HEK293 (cell line): ENCODE measurements around the gene ZNF367.

Experiments
- GLIS1 ChIP-seq: fragments of 450-650 bp; formaldehyde crosslinking; IDR thresholded peaks from 2 replicates; pipeline ENCODE4 v1.5.1; 2016; ENCODE audit warnings: missing biosample characterization, missing genetic modification characterization
- KLF7 ChIP-seq: fragments of 450-650 bp; formaldehyde crosslinking; IDR thresholded peaks from 2 replicates; pipeline ENCODE4 v1.5.1; 2016; ENCODE audit warnings: missing biosample characterization, missing genetic modification characterization, borderline replicate concordance
- KLF9 ChIP-seq: fragments of 450-650 bp; formaldehyde crosslinking; IDR thresholded peaks from 2 replicates; pipeline ENCODE4 v1.5.1; 2016; ENCODE audit warnings: missing biosample characterization, missing genetic modification characterization, low read depth
- SALL2 ChIP-seq: fragments of 450-650 bp; formaldehyde crosslinking; IDR thresholded peaks from 2 replicates; pipeline ENCODE4 v1.5.0; 2017; ENCODE audit warnings: missing biosample characterization, mild to moderate bottlenecking, missing genetic modification characterization, borderline replicate concordance
- SP7 ChIP-seq: fragments of 450-650 bp; formaldehyde crosslinking; IDR thresholded peaks from 2 replicates; pipeline ENCODE4 v1.5.1; 2016; ENCODE audit warnings: missing biosample characterization, missing genetic modification characterization
- ZEB2 ChIP-seq: fragments of 450-650 bp; formaldehyde crosslinking; IDR thresholded peaks from 2 replicates; pipeline ENCODE4 v1.5.1; 2016; ENCODE audit warnings: missing biosample characterization, missing genetic modification characterization
- ZNF16 ChIP-seq: fragments of 450-650 bp; formaldehyde crosslinking; IDR thresholded peaks from 2 replicates; pipeline ENCODE4 v1.5.1; 2016; ENCODE audit warnings: low read depth, missing biosample characterization, missing genetic modification characterization
- ZNF214 ChIP-seq: fragments of 450-650 bp; formaldehyde crosslinking; IDR thresholded peaks from 2 replicates; pipeline ENCODE4 v1.5.1; 2017; ENCODE audit warnings: missing biosample characterization, mild to moderate bottlenecking, missing genetic modification characterization, borderline replicate concordance
- ZNF24 ChIP-seq: fragments of 450-650 bp; formaldehyde crosslinking; IDR thresholded peaks from 2 replicates; pipeline ENCODE4 v1.5.1; 2016; ENCODE audit warnings: missing biosample characterization, missing genetic modification characterization
- ZNF366 ChIP-seq: fragments of 450-650 bp; formaldehyde crosslinking; conservative IDR thresholded peaks from 2 replicates; pipeline ENCODE4 v1.5.1; 2016; ENCODE audit warnings: missing biosample characterization, missing genetic modification characterization
- ZNF391 ChIP-seq: fragments of 450-650 bp; formaldehyde crosslinking; IDR thresholded peaks from 2 replicates; pipeline ENCODE4 v1.5.1; 2016; ENCODE audit warnings: low read depth, missing biosample characterization, missing genetic modification characterization, borderline replicate concordance
- ZNF529 ChIP-seq: fragments of 450-650 bp; formaldehyde crosslinking; IDR thresholded peaks from 2 replicates; pipeline ENCODE4 v1.5.1; 2017; ENCODE audit warnings: missing genetic modification characterization, missing biosample characterization; ENCODE audit not compliant: insufficient replicate concordance
- ZNF560 ChIP-seq: fragments of 450-650 bp; formaldehyde crosslinking; IDR thresholded peaks from 2 replicates; pipeline ENCODE4 v1.5.1; 2017; ENCODE audit warnings: missing biosample characterization, missing genetic modification characterization, borderline replicate concordance
- ZNF623 ChIP-seq: fragments of 450-650 bp; formaldehyde crosslinking; IDR thresholded peaks from 2 replicates; pipeline ENCODE4 v1.5.1; 2016; ENCODE audit warnings: missing biosample characterization, missing genetic modification characterization
- ZNF629 ChIP-seq: fragments of 450-650 bp; formaldehyde crosslinking; IDR thresholded peaks from 2 replicates; pipeline ENCODE4 v1.5.1; 2017; ENCODE audit warnings: missing biosample characterization, missing genetic modification characterization
- ZNF785 ChIP-seq: fragments of 450-650 bp; formaldehyde crosslinking; IDR thresholded peaks from 2 replicates; pipeline ENCODE4 v1.5.1; 2016; ENCODE audit warnings: missing biosample characterization, missing genetic modification characterization
- ZNF791 ChIP-seq: fragments of 450-650 bp; formaldehyde crosslinking; IDR thresholded peaks from 2 replicates; pipeline ENCODE4 v1.5.1; 2016; ENCODE audit warnings: missing biosample characterization, missing genetic modification characterization
- ZXDB ChIP-seq: fragments of 450-650 bp; formaldehyde crosslinking; IDR thresholded peaks from 2 replicates; pipeline ENCODE4 v1.5.1; 2016; ENCODE audit warnings: missing biosample characterization, missing genetic modification characterization
- TF ChIP-seq, protein P1 (sequence below): fragments of 450-650 bp; formaldehyde crosslinking; IDR thresholded peaks from 2 replicates; pipeline ENCODE4 v1.5.1; 2016; ENCODE audit warnings: missing biosample characterization, missing genetic modification characterization
- TF ChIP-seq, protein P2 (sequence below): fragments of 450-650 bp; formaldehyde crosslinking; IDR thresholded peaks from 2 replicates; pipeline ENCODE4 v1.5.1; 2016; ENCODE audit warnings: missing biosample characterization, missing genetic modification characterization
- TF ChIP-seq, protein P3 (sequence below): fragments of 450-650 bp; formaldehyde crosslinking; optimal IDR thresholded peaks from 2 replicates; pipeline ENCODE3; 2016; ENCODE audit warnings: missing biosample characterization, mild to moderate bottlenecking, missing genetic modification characterization
- TF ChIP-seq, protein P4 (sequence below): fragments of 450-650 bp; formaldehyde crosslinking; IDR thresholded peaks from 2 replicates; pipeline ENCODE4 v1.5.1; 2016; ENCODE audit warnings: missing biosample characterization, missing genetic modification characterization, low read depth
- TF ChIP-seq, protein P5 (sequence below): fragments of 450-650 bp; formaldehyde crosslinking; conservative IDR thresholded peaks from 2 replicates; pipeline ENCODE4 v1.5.1; 2016; ENCODE audit warnings: low read depth, missing biosample characterization, missing genetic modification characterization
- TF ChIP-seq, protein P6 (sequence below): fragments of 450-650 bp; formaldehyde crosslinking; conservative IDR thresholded peaks from 2 replicates; pipeline ENCODE4 v1.5.1; 2016; ENCODE audit warnings: low read depth, missing biosample characterization, missing genetic modification characterization
- TF ChIP-seq, protein P7 (sequence below): fragments of 450-650 bp; formaldehyde crosslinking; IDR thresholded peaks from 2 replicates; pipeline ENCODE4 v1.5.1; 2017; ENCODE audit warnings: missing biosample characterization, missing genetic modification characterization

ZNF367 gene

DNA sequence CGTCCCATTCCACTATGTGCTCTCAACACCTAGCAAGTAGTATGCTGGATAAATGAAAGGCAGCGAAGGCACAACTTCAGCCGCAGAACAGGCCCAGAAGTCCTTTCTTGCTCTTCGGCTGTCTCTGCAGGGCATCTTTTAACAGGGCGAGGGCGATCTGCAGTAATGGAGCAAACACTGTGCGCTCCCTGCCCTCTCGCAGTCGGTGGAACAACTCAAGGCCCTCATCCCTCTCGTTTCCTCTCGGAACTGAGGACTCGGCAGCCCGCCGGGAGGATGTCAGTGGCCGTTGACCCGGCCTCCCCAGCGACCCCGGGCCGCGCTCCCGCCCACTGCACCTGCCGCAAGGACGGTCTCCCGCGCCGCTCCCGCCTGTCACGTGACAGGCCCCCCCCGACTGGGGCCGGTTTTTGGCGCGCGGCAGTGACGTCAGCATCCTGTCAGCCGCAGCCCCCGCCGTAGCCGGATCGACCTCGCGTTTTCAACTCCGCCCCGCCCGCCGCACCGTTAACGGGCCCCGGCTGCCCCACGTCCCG lies 1.1 kb downstream of the ZNF367 start (continued):
- TF ChIP-seq, protein P1, sequence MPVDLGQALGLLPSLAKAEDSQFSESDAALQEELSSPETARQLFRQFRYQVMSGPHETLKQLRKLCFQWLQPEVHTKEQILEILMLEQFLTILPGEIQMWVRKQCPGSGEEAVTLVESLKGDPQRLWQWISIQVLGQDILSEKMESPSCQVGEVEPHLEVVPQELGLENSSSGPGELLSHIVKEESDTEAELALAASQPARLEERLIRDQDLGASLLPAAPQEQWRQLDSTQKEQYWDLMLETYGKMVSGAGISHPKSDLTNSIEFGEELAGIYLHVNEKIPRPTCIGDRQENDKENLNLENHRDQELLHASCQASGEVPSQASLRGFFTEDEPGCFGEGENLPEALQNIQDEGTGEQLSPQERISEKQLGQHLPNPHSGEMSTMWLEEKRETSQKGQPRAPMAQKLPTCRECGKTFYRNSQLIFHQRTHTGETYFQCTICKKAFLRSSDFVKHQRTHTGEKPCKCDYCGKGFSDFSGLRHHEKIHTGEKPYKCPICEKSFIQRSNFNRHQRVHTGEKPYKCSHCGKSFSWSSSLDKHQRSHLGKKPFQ (tag by site-specific recombination): no peak
- TF ChIP-seq, protein P2, sequence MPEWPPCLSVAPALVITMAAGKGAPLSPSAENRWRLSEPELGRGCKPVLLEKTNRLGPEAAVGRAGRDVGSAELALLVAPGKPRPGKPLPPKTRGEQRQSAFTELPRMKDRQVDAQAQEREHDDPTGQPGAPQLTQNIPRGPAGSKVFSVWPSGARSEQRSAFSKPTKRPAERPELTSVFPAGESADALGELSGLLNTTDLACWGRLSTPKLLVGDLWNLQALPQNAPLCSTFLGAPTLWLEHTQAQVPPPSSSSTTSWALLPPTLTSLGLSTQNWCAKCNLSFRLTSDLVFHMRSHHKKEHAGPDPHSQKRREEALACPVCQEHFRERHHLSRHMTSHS (tag by site-specific recombination): no peak
- TF ChIP-seq ZNF214 (tag by site-specific recombination) (no peak), SP7 (tag by site-specific recombination) (peak; percentile 64), KLF9 (tag by site-specific recombination) (peak; percentile 66), ZNF24 (tag by site-specific recombination) (peak; percentile 43; the same call in 1 of the 2 replicates), ZNF366 (tag by site-specific recombination) (no peak), GLIS1 (peak; percentile 79), ZNF785 (no peak), ZNF529 (tag by site-specific recombination) (no peak), ZNF629 (tag by site-specific recombination) (peak; percentile 78; the same call in 1 of the 2 replicates), ZNF391 (tag by site-specific recombination) (0 out of 2 replicates have a peak, but pooled peaks have one; percentile 25), ZXDB (tag by site-specific recombination) (peak; percentile 64), ZNF560 (tag by site-specific recombination) (no peak), ZEB2 (tag by site-specific recombination) (peak; percentile 73), SALL2 (tag by site-specific recombination) (no peak), ZNF791 (no peak), KLF7 (tag by site-specific recombination) (peak; percentile 31; the same call in 1 of the 2 replicates), ZNF16 (tag by site-specific recombination) (no peak), ZNF623 (no peak)
- TF ChIP-seq, protein P3, sequence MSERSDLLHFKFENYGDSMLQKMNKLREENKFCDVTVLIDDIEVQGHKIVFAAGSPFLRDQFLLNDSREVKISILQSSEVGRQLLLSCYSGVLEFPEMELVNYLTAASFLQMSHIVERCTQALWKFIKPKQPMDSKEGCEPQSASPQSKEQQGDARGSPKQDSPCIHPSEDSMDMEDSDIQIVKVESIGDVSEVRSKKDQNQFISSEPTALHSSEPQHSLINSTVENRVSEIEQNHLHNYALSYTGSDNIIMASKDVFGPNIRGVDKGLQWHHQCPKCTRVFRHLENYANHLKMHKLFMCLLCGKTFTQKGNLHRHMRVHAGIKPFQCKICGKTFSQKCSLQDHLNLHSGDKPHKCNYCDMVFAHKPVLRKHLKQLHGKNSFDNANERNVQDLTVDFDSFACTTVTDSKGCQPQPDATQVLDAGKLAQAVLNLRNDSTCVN (tag by site-specific recombination): peak; percentile 88
- TF ChIP-seq, protein P4, sequence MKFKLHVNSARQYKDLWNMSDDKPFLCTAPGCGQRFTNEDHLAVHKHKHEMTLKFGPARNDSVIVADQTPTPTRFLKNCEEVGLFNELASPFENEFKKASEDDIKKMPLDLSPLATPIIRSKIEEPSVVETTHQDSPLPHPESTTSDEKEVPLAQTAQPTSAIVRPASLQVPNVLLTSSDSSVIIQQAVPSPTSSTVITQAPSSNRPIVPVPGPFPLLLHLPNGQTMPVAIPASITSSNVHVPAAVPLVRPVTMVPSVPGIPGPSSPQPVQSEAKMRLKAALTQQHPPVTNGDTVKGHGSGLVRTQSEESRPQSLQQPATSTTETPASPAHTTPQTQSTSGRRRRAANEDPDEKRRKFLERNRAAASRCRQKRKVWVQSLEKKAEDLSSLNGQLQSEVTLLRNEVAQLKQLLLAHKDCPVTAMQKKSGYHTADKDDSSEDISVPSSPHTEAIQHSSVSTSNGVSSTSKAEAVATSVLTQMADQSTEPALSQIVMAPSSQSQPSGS (tag by site-specific recombination): peak; percentile 88
- TF ChIP-seq, protein P5, sequence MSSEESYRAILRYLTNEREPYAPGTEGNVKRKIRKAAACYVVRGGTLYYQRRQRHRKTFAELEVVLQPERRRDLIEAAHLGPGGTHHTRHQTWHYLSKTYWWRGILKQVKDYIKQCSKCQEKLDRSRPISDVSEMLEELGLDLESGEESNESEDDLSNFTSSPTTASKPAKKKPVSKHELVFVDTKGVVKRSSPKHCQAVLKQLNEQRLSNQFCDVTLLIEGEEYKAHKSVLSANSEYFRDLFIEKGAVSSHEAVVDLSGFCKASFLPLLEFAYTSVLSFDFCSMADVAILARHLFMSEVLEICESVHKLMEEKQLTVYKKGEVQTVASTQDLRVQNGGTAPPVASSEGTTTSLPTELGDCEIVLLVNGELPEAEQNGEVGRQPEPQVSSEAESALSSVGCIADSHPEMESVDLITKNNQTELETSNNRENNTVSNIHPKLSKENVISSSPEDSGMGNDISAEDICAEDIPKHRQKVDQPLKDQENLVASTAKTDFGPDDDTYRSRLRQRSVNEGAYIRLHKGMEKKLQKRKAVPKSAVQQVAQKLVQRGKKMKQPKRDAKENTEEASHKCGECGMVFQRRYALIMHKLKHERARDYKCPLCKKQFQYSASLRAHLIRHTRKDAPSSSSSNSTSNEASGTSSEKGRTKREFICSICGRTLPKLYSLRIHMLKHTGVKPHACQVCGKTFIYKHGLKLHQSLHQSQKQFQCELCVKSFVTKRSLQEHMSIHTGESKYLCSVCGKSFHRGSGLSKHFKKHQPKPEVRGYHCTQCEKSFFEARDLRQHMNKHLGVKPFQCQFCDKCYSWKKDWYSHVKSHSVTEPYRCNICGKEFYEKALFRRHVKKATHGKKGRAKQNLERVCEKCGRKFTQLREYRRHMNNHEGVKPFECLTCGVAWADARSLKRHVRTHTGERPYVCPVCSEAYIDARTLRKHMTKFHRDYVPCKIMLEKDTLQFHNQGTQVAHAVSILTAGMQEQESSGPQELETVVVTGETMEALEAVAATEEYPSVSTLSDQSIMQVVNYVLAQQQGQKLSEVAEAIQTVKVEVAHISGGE (tag by site-specific recombination): no peak
- TF ChIP-seq, protein P6, sequence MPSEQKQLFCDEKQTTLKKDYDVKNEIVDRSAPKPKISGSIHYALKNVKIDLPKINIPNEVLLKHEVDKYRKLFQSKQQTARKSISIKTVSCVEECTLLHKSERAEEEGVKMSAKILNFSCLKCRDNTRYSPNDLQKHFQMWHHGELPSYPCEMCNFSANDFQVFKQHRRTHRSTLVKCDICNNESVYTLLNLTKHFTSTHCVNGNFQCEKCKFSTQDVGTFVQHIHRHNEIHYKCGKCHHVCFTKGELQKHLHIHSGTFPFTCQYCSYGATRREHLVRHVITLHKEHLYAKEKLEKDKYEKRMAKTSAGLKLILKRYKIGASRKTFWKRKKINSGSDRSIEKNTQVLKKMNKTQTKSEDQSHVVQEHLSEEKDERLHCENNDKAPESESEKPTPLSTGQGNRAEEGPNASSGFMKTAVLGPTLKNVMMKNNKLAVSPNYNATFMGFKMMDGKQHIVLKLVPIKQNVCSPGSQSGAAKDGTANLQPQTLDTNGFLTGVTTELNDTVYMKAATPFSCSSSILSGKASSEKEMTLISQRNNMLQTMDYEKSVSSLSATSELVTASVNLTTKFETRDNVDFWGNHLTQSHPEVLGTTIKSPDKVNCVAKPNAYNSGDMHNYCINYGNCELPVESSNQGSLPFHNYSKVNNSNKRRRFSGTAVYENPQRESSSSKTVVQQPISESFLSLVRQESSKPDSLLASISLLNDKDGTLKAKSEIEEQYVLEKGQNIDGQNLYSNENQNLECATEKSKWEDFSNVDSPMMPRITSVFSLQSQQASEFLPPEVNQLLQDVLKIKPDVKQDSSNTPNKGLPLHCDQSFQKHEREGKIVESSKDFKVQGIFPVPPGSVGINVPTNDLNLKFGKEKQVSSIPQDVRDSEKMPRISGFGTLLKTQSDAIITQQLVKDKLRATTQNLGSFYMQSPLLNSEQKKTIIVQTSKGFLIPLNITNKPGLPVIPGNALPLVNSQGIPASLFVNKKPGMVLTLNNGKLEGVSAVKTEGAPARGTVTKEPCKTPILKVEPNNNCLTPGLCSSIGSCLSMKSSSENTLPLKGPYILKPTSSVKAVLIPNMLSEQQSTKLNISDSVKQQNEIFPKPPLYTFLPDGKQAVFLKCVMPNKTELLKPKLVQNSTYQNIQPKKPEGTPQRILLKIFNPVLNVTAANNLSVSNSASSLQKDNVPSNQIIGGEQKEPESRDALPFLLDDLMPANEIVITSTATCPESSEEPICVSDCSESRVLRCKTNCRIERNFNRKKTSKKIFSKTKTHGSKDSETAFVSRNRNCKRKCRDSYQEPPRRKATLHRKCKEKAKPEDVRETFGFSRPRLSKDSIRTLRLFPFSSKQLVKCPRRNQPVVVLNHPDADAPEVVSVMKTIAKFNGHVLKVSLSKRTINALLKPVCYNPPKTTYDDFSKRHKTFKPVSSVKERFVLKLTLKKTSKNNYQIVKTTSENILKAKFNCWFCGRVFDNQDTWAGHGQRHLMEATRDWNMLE (tag by site-specific recombination): no peak
- TF ChIP-seq, protein P7, sequence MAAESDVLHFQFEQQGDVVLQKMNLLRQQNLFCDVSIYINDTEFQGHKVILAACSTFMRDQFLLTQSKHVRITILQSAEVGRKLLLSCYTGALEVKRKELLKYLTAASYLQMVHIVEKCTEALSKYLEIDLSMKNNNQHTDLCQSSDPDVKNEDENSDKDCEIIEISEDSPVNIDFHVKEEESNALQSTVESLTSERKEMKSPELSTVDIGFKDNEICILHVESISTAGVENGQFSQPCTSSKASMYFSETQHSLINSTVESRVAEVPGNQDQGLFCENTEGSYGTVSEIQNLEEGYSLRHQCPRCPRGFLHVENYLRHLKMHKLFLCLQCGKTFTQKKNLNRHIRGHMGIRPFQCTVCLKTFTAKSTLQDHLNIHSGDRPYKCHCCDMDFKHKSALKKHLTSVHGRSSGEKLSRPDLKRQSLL (tag by site-specific recombination): no peak
